ENCODE results near the gene SLC47A1.
"Not testable (repeated sequence)": the region's sequence is repeated elsewhere in the genome, so short reads cannot be mapped to it uniquely, and the experiment has no call there.

The SLC47A1 gene

GRCh38 chr17:19533718-19534561, at the start of gene SLC47A1:
Gene SLC47A1 (plus strand): TSS chr17:19533854. CDS start chr17:19533940, 86 bp downstream.
- DNase-seq = peak; percentile 23
- ATAC-seq = peak; percentile 56

GRCh38 chr17:19485800-19486340, 47.8 kb upstream of the SLC47A1 start:
- DNase-seq (no peak), ATAC-seq (no peak)

GRCh38 chr17:19486351-19487023, 47.2 kb upstream of the SLC47A1 start:
- ATAC-seq (no peak), DNase-seq (no peak)

GRCh38 chr17:19487024-19487600, 46.5 kb upstream of the SLC47A1 start:
- DNase-seq (no peak), ATAC-seq (no peak)

GRCh38 chr17:19492141-19492540, 41.5 kb upstream of the SLC47A1 start:
- no peak for ATAC-seq

GRCh38 chr17:19494961-19495806, 38.5 kb upstream of the SLC47A1 start:
- ATAC-seq = no peak
- no peak for DNase-seq

More at GRCh38 chr17:19492141-19492540, 41.5 kb upstream of the SLC47A1 start:
- no peak for DNase-seq

- no peak for ATAC-seq
- DNase-seq = no peak
Measured at GRCh38 chr17:19495828-19496528, 37.7 kb upstream of the SLC47A1 start.

GRCh38 chr17:19497624-19498023, 36.0 kb upstream of the SLC47A1 start:
- DNase-seq = no peak
- no peak for ATAC-seq

- DNase-seq (no peak), ATAC-seq (no peak)
Measured at GRCh38 chr17:19501219-19501618, 32.4 kb upstream of the SLC47A1 start.

GRCh38 chr17:19502517-19502916, 31.1 kb upstream of the SLC47A1 start:
- ATAC-seq = peak; percentile 70
- no peak for DNase-seq

- not testable (repeated sequence) for DNase-seq
Measured at GRCh38 chr17:19505561-19505960, 28.1 kb upstream of the SLC47A1 start.

GRCh38 chr17:19507775-19508576, 25.7 kb upstream of the SLC47A1 start:
- ATAC-seq = peak; percentile 84

More at GRCh38 chr17:19505561-19505960, 28.1 kb upstream of the SLC47A1 start:
- ATAC-seq = not testable (repeated sequence)

GRCh38 chr17:19508577-19508867, 25.1 kb upstream of the SLC47A1 start:
- DNase-seq (no peak), ATAC-seq (no peak)

More at GRCh38 chr17:19507775-19508576, 25.7 kb upstream of the SLC47A1 start:
- DNase-seq = peak; percentile 77

GRCh38 chr17:19509281-19509852, 24.3 kb upstream of the SLC47A1 start:
- ATAC-seq, DNase-seq: not testable (repeated sequence)

GRCh38 chr17:19510903-19511302, 22.8 kb upstream of the SLC47A1 start:
- DNase-seq (no peak), ATAC-seq (no peak)

GRCh38 chr17:19513897-19514488, 19.7 kb upstream of the SLC47A1 start:
- DNase-seq = peak; percentile 70
- ATAC-seq = peak; percentile 57

- DNase-seq = no peak
- no peak for ATAC-seq
Measured at GRCh38 chr17:19517699-19518098, 16.0 kb upstream of the SLC47A1 start.

- not testable (repeated sequence) for DNase-seq, ATAC-seq
Measured at GRCh38 chr17:19519388-19520291, 14.0 kb upstream of the SLC47A1 start.

All from stimulated activated naive CD8-positive, alpha-beta T cell treated with anti-CD3 and anti-CD28 coated beads, Interleukin-15, Interleukin-2, amounts not matched to agents 100 U/mL and 50 U/mL, for 24 hours (primary cell).